Colonic mucosa (tissue), 4 donors: ENCODE data around the gene HAUS7. TPM values are rescaled to one million over a fixed set of nuclear protein-coding genes. Genes with fewer than 3 reads are reported as not detected.

Experiments used
- DNase-seq: peaks from one replicate; pipeline ENCODE4 v3.0.0-alpha.2; 2020
- H3K27ac ChIP-seq: fragments of 200-600 bp; one replicate; pipeline ENCODE4 v1.8.0; 2021
- H3K27me3 ChIP-seq: fragments of 200-600 bp; one replicate; pipeline ENCODE4 v1.8.0; 2021
- H3K36me3 ChIP-seq: fragments of 200-600 bp; one replicate; pipeline ENCODE4 v1.8.0; 2021
- H3K4me1 ChIP-seq: fragments of 200-600 bp; one replicate; pipeline ENCODE4 v1.8.0; 2021; ENCODE audit warnings: mild to moderate bottlenecking
- H3K4me3 ChIP-seq: fragments of 200-600 bp; one replicate; pipeline ENCODE4 v1.8.0; 2021
- H3K9ac ChIP-seq, 2 donors: one replicate each; pipeline ENCODE4 v1.7.0; 2013; ENCODE audit warnings: control low read depth in 2 of 2, low read depth in 2 of 2, low read length in 2 of 2
- H3K9me3 ChIP-seq: fragments of 200-600 bp; one replicate; pipeline ENCODE4 v1.8.0; 2021
- CTCF ChIP-seq: fragments of 200-600 bp; IDR thresholded peaks from one replicate; pipeline ENCODE4 v1.8.0; 2022; ENCODE audit warnings: antibody characterized with exemption, mild to moderate bottlenecking
- intact Hi-C: fragments of 100-400 bp; cut with DNase I; formaldehyde crosslinking; loops from one replicate; pipeline ENCODE4 v1.14.1; 2022
- total RNA-seq, 2 donors: library from RNA; stranded (reverse); fragmentation: NEBNext Ultra II Directional in 1 of 2; extraction: Animal tissue kit (Norgen Biotek cat#: 25700) in 1 of 2; gene quantifications; one replicate each; pipeline ENCODE4 v1.2.1, GENCODE V29; 2021
- donor health status: healthy.
- donor health status: DM: no; HTN: no; CAD: no.
- donor health status: DM: no; HTN: no; CAD: no.

HAUS7 gene
- total RNA-seq, 2 donors from 2014 or later: 18.9 to 47.8 TPM

DNA sequence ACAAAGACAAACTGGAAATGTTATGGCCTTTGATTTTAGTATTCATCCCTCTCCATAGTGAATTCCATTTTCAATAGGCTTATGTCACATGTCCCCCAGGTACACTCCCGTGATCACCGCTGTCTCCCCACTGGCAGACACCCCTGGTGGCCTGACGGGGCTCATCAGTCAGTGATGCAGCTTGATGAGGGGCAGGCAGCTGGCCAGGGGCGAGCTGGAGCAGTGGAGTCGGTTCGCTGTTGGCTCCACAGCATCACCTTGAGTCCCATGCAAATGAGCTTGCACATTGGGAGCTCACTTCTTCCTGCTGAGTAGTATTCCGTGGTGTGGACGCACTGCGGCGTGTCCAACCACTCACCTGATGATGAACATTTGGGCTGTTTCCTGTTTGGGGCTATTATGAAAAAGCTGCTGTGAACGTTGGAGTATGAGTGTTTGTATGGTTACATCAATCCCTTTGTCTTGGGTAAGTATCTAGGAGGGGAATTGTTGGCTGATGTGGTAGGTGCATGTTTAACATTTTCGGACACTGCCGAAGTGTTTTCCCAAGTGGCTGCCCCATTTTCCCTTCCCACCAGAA lies 29.7 kb downstream of the HAUS7 start:
- intact Hi-C loops: loop anchor here (5.0 kb wide), 1 partner anchor 413 kb away; no protein-coding TSS in a partner anchor
- H3K9ac ChIP-seq: no peak overlapping the region

DNA sequence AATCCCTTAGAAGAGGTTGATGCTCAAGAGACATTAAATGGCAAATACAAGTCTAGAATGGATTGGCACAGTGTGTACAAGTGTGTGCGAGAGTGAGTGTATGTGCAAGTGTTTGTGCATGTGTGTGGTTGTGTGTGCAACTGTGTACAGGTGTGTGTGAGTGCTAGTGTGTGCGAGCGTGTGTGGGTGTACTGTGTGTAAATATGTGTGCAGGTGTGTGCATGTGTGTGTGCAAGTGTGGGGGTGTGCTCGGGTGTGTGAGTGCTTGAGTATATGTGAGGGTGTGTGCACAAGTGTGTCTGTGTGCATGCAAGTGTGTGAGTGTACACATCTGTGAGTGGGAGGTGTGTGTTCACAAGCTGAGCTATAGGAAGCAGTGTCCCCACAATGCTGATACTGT lies 30.4 kb downstream of the HAUS7 start:
- no peaks in the 10 kb centered on the region for H3K36me3 ChIP-seq
- no peak overlapping the region for H3K4me3 ChIP-seq
- TF ChIP-seq CTCF: no peak
- H3K4me1 ChIP-seq: no peaks in the 10 kb centered on the region
- no peaks in the 10 kb centered on the region for H3K27me3 ChIP-seq
- no peak overlapping the region for H3K27ac ChIP-seq
- DNase-seq: no peak
- intact Hi-C loops: loop anchor here (5.0 kb wide), 1 partner anchor 413 kb away; no protein-coding TSS in a partner anchor
- no peak overlapping the region for H3K9ac ChIP-seq
- H3K9me3 ChIP-seq: no peaks in the 10 kb centered on the region

More for the DNA sequence above, 29.7 kb downstream of the HAUS7 start:
- no peak for DNase-seq
- Histone ChIP-seq H3K4me1 (no peaks in the 10 kb centered on the region), H3K27me3 (no peaks in the 10 kb centered on the region), H3K9me3 (no peaks in the 10 kb centered on the region), H3K27ac (no peak overlapping the region), H3K4me3 (no peak overlapping the region), H3K36me3 (no peaks in the 10 kb centered on the region)
- TF ChIP-seq CTCF: no peak

DNA sequence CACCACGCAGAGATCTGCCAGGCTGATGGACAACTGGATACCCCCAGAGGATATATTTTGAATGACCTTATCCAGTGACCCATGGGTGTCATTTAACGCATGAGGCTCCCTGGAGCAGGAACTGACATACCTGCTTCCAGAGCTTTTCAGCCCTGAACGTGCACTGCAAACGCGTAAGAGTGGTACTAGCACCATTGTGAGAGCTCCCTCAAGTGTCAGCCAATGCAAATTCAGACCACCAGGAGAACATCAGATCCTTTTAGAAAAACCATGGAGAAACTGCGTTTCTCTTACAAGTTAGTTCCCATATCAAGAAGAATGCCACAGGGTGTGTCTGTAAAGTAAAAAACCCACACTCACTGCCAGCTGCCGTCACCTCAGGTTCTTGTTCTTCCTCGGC lies 31.8 kb downstream of the HAUS7 start:
- intact Hi-C loops: no loop called here
- H3K27me3 ChIP-seq: no peaks in the 10 kb centered on the region
- no peaks in the 10 kb centered on the region for H3K9me3 ChIP-seq
- TF ChIP-seq CTCF: no peak
- no peak overlapping the region for H3K4me3 ChIP-seq
- no peaks in the 10 kb centered on the region for H3K4me1 ChIP-seq
- no peaks in the 10 kb centered on the region for H3K36me3 ChIP-seq
- no peak for DNase-seq
- no peak overlapping the region for H3K9ac ChIP-seq
- no peak overlapping the region for H3K27ac ChIP-seq

DNA sequence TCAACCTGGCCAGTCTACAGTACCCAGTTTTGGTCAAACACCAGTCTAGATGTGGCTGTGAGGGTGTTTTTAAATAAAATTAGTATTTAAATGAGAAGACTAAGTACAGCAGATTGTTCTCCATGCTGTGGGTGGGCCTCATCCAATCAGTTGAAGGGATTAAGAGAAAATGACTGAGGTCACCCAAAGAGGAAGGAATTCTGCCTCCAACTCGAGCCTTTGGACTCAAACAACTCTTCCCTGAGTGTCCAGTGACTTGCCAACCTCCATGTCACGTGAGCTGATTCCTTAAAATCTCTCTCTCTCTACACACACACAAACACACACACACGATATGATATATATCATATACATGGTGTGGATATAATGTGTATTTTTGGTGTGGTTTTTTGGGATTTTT lies 34.5 kb downstream of the HAUS7 start:
- intact Hi-C loops: no loop called here
- no peak for TF ChIP-seq CTCF
- Histone ChIP-seq H3K9me3 (no peaks in the 10 kb centered on the region), H3K4me1 (no peaks in the 10 kb centered on the region), H3K27me3 (no peaks in the 10 kb centered on the region), H3K9ac (no peak overlapping the region), H3K36me3 (no peaks in the 10 kb centered on the region), H3K27ac (no peak overlapping the region), H3K4me3 (no peak overlapping the region)
- no peak for DNase-seq

- Histone ChIP-seq H3K4me3 (no peak overlapping the region), H3K36me3 (no peaks in the 10 kb centered on the region), H3K27me3 (no peaks in the 10 kb centered on the region), H3K9ac (no peak overlapping the region), H3K4me1 (no peaks in the 10 kb centered on the region), H3K27ac (no peak overlapping the region), H3K9me3 (no peaks in the 10 kb centered on the region)
- no peak for TF ChIP-seq CTCF
- intact Hi-C loops: no loop called here
- no peak for DNase-seq
Measured at GRCh38 chrX:153434801-153435200, 35.6 kb downstream of the HAUS7 start.
